Measurements from ENCODE around the gene CNTFR.

The CNTFR gene

GRCh38 chr9:34572628-34573027 lies 16.9 kb downstream of the CNTFR start:
- DNase-seq (ENCODE audit: low read depth in 2 of 2): no peak

GRCh38 chr9:34572092-34572491 lies 17.4 kb downstream of the CNTFR start:
- DNase-seq (ENCODE audit: low read depth in 2 of 2): no peak

- no peak for DNase-seq (ENCODE audit: low read depth in 2 of 2)
Observed at GRCh38 chr9:34571481-34571810, 18.1 kb downstream of the CNTFR start.

GRCh38 chr9:34570809-34571480 lies 18.6 kb downstream of the CNTFR start:
- DNase-seq (ENCODE audit: low read depth in 2 of 2): no peak

GRCh38 chr9:34570376-34570775 lies 19.1 kb downstream of the CNTFR start:
- DNase-seq (ENCODE audit: low read depth in 2 of 2): no peak

GRCh38 chr9:34568774-34569173 lies 20.8 kb downstream of the CNTFR start:
- no peak for DNase-seq (ENCODE audit: low read depth in 2 of 2)

- no peak for DNase-seq (ENCODE audit: low read depth in 2 of 2)
Observed at GRCh38 chr9:34568133-34568532, 21.4 kb downstream of the CNTFR start.

- DNase-seq (ENCODE audit: low read depth in 2 of 2): no peak
Observed at GRCh38 chr9:34566972-34567371, 22.6 kb downstream of the CNTFR start.

GRCh38 chr9:34566322-34566721 lies 23.2 kb downstream of the CNTFR start:
- DNase-seq (ENCODE audit: low read depth in 2 of 2): no peak

GRCh38 chr9:34565856-34566255 lies 23.7 kb downstream of the CNTFR start:
- no peak for DNase-seq (ENCODE audit: low read depth in 2 of 2)

GRCh38 chr9:34564617-34565016 lies 24.9 kb downstream of the CNTFR start:
- DNase-seq (ENCODE audit: low read depth in 2 of 2): no peak

GRCh38 chr9:34563262-34563661 lies 26.3 kb downstream of the CNTFR start:
- no peak for DNase-seq (ENCODE audit: low read depth in 2 of 2)

GRCh38 chr9:34562135-34562745 lies 27.3 kb downstream of the CNTFR start:
- DNase-seq (ENCODE audit: low read depth in 2 of 2): no peak

GRCh38 chr9:34560599-34561214 lies 28.8 kb downstream of the CNTFR start:
- no peak for DNase-seq (ENCODE audit: low read depth in 2 of 2)

GRCh38 chr9:34559624-34560455 lies 29.7 kb downstream of the CNTFR start:
- DNase-seq (ENCODE audit: low read depth in 2 of 2): no peak

GRCh38 chr9:34558919-34559623 lies 30.5 kb downstream of the CNTFR start:
- no peak for DNase-seq (ENCODE audit: low read depth in 2 of 2)

GRCh38 chr9:34558364-34558763 lies 31.2 kb downstream of the CNTFR start:
- no peak for DNase-seq (ENCODE audit: low read depth in 2 of 2)

- DNase-seq (ENCODE audit: low read depth in 2 of 2): no peak
Observed at GRCh38 chr9:34557426-34558321, 31.9 kb downstream of the CNTFR start.

GRCh38 chr9:34556949-34557348 lies 32.6 kb downstream of the CNTFR start:
- no peak for DNase-seq (ENCODE audit: low read depth in 2 of 2)

- no peak for DNase-seq (ENCODE audit: low read depth in 2 of 2)
Observed at GRCh38 chr9:34555936-34556525, 33.5 kb downstream of the CNTFR start.
